ENCODE measurements around the gene EPN2.

EPN2 gene

GRCh38 chr17:19328441-19329061 is 91.4 kb downstream of the EPN2 start:
- in situ Hi-C loops (cut with MboI; ENCODE audit: low sequenced_read_pairs): no loop called here

- in situ Hi-C loops (cut with MboI; ENCODE audit: low sequenced_read_pairs): no loop called here
Measured at GRCh38 chr17:19329136-19329535, 92.0 kb downstream of the EPN2 start.

- in situ Hi-C loops (cut with MboI; ENCODE audit: low sequenced_read_pairs): no loop called here
Measured at GRCh38 chr17:19329839-19330238, 92.7 kb downstream of the EPN2 start.

- in situ Hi-C loops (cut with MboI; ENCODE audit: low sequenced_read_pairs): no loop called here
Measured at GRCh38 chr17:19330271-19330670, 93.1 kb downstream of the EPN2 start.

- in situ Hi-C loops (cut with MboI; ENCODE audit: low sequenced_read_pairs): no loop called here
Measured at GRCh38 chr17:19331134-19331533, 94.0 kb downstream of the EPN2 start.

GRCh38 chr17:19331543-19332245 is 94.5 kb downstream of the EPN2 start:
- in situ Hi-C loops (cut with MboI; ENCODE audit: low sequenced_read_pairs): no loop called here

- in situ Hi-C loops (cut with MboI; ENCODE audit: low sequenced_read_pairs): no loop called here
Measured at GRCh38 chr17:19332371-19333131, 95.4 kb downstream of the EPN2 start.

- in situ Hi-C loops (cut with MboI; ENCODE audit: low sequenced_read_pairs): no loop called here
Measured at GRCh38 chr17:19333132-19333440, 95.9 kb downstream of the EPN2 start.

GRCh38 chr17:19333736-19334290 is 96.6 kb downstream of the EPN2 start:
- in situ Hi-C loops (cut with MboI; ENCODE audit: low sequenced_read_pairs): no loop called here

- in situ Hi-C loops (cut with MboI; ENCODE audit: low sequenced_read_pairs): no loop called here
Measured at GRCh38 chr17:19334331-19334730, 97.2 kb downstream of the EPN2 start.

- in situ Hi-C loops (cut with MboI; ENCODE audit: low sequenced_read_pairs): no loop called here
Measured at GRCh38 chr17:19335951-19336631, 98.9 kb downstream of the EPN2 start.

GRCh38 chr17:19336938-19337711 is 100.0 kb downstream of the EPN2 start:
- in situ Hi-C loops (cut with MboI; ENCODE audit: low sequenced_read_pairs): no loop called here

GRCh38 chr17:19337712-19338023 is 100.5 kb downstream of the EPN2 start:
- in situ Hi-C loops (cut with MboI; ENCODE audit: low sequenced_read_pairs): no loop called here

GRCh38 chr17:19338031-19338990 is 101.1 kb downstream of the EPN2 start:
- in situ Hi-C loops (cut with MboI; ENCODE audit: low sequenced_read_pairs): no loop called here

GRCh38 chr17:19339341-19339815 is 102.2 kb downstream of the EPN2 start:
- in situ Hi-C loops (cut with MboI; ENCODE audit: low sequenced_read_pairs): no loop called here

- in situ Hi-C loops (cut with MboI; ENCODE audit: low sequenced_read_pairs): no loop called here
Measured at GRCh38 chr17:19341211-19341631, 104.1 kb downstream of the EPN2 start.

GRCh38 chr17:19341641-19342610 is 104.8 kb downstream of the EPN2 start:
- in situ Hi-C loops (cut with MboI; ENCODE audit: low sequenced_read_pairs): no loop called here

GRCh38 chr17:19342611-19343255 is 105.6 kb downstream of the EPN2 start:
- in situ Hi-C loops (cut with MboI; ENCODE audit: low sequenced_read_pairs): no loop called here

All from HL-60/S4 treated with retinoic acid at 250 ng/mL for 4 days and 3 days (cell line).